HG03457 (cell line): ENCODE measurements around the gene KIF14.

ENCODE experiments used
- ATAC-seq: cut with Tn5 transposase; IDR thresholded peaks from one replicate; pipeline ENCODE4 v1.9.1; 2021; ENCODE audit warnings: moderate number of reproducible peaks; ENCODE audit not compliant: unreplicated experiment

Gene KIF14, protein sequence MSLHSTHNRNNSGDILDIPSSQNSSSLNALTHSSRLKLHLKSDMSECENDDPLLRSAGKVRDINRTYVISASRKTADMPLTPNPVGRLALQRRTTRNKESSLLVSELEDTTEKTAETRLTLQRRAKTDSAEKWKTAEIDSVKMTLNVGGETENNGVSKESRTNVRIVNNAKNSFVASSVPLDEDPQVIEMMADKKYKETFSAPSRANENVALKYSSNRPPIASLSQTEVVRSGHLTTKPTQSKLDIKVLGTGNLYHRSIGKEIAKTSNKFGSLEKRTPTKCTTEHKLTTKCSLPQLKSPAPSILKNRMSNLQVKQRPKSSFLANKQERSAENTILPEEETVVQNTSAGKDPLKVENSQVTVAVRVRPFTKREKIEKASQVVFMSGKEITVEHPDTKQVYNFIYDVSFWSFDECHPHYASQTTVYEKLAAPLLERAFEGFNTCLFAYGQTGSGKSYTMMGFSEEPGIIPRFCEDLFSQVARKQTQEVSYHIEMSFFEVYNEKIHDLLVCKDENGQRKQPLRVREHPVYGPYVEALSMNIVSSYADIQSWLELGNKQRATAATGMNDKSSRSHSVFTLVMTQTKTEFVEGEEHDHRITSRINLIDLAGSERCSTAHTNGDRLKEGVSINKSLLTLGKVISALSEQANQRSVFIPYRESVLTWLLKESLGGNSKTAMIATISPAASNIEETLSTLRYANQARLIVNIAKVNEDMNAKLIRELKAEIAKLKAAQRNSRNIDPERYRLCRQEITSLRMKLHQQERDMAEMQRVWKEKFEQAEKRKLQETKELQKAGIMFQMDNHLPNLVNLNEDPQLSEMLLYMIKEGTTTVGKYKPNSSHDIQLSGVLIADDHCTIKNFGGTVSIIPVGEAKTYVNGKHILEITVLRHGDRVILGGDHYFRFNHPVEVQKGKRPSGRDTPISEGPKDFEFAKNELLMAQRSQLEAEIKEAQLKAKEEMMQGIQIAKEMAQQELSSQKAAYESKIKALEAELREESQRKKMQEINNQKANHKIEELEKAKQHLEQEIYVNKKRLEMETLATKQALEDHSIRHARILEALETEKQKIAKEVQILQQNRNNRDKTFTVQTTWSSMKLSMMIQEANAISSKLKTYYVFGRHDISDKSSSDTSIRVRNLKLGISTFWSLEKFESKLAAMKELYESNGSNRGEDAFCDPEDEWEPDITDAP (N-terminal part only)

DNA sequence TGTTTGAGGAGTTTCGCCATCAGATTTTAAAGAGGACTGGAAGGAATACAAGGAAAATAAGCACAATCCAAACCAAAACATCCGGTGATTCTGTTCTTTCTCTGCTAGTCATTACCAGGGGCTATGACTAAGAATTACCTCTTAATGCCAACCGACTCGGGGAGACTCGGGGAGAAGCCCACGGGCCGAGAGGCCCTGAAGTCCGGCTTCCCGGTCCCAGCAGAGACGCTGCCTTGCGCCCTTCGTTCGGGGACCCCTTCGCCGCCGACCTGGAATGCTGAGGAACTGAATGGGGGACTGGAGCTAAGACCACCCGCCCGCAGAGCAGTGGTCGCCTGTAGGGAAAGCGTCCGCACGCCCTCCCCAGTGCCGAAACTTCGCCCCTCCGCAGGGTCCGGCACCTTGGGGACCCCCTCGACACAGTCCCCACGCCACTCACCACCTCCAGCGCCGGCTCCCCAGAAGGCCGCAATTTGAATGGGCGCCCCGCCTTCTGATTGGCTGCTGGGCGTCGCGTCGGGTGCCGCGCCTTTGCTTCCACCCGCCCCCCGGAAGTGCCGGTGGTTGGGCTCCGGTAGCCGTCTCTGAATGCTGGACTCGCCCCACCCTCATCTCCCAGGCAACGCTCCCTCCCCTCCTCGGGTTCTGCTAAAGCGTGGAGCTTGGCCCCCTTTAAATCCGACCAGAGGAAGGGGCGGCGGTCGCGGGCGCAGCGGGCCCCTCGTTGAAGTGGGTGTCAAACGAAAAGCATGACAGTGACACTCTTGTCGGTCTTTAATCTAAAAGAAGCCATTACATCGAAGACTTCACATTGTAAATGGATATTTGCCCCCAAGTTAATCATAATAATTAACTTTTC lies at the start of gene KIF14:
TSS of gene KIF14 (minus strand) at position 479 of the 859 bp plus-strand sequence. CDS start 2,028 bp downstream, outside the sequence.
- ATAC-seq, result peak; percentile 79

GRCh38 chr1:200669314-200670241 lies 49.0 kb upstream of the KIF14 start, which contains the start of gene DDX59:
Gene DDX59 (minus strand): TSS chr1:200669907. CDS start chr1:200666740, 3,167 bp downstream.
- ATAC-seq, result peak; percentile 77

GRCh38 chr1:200668514-200669313 lies 48.2 kb upstream of the KIF14 start:
- no peak for ATAC-seq

DNA sequence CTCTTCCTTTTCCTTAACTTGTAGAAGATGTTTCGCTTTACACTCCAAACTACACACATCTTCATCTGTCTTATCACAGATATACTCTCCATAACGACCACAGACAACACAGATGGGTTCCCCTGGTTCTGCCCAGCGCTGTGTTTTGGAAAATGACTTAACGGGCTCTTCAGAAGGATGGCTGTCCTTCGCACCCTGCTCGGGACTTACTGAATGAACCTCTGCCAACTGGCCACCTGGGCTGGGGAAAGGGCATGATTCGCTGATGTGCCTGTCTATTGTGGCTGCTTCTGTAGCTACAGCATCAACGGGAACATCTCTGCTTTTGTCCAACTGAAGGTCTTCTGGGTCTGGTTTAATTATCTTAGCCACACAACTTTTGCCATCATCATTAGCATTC lies 45.8 kb upstream of the KIF14 start:
- ATAC-seq, result no peak

DNA sequence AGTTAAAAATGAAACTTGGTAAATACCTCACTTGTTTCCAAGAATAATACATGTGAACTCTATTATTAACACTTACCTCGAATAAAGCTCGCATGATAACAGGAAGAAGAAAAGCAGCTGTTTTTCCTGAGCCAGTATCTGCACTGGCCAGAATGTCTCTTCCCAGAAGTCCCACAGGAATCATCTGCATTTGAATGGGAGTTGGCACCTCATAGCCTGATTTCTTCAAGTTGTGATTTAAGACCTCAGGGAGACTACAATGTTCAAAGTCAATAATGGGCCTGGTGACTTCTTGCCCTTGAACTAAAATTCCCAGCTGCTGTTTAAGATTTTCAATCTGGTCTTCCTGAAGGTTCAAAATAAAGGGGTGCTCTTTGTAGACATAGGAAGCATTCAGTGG lies 45.3 kb upstream of the KIF14 start:
- no peak for ATAC-seq

GRCh38 chr1:200660719-200661118 lies 40.2 kb upstream of the KIF14 start:
- ATAC-seq, result no peak

- no peak for ATAC-seq
Measured at GRCh38 chr1:200659269-200659668, 38.7 kb upstream of the KIF14 start.

DNA sequence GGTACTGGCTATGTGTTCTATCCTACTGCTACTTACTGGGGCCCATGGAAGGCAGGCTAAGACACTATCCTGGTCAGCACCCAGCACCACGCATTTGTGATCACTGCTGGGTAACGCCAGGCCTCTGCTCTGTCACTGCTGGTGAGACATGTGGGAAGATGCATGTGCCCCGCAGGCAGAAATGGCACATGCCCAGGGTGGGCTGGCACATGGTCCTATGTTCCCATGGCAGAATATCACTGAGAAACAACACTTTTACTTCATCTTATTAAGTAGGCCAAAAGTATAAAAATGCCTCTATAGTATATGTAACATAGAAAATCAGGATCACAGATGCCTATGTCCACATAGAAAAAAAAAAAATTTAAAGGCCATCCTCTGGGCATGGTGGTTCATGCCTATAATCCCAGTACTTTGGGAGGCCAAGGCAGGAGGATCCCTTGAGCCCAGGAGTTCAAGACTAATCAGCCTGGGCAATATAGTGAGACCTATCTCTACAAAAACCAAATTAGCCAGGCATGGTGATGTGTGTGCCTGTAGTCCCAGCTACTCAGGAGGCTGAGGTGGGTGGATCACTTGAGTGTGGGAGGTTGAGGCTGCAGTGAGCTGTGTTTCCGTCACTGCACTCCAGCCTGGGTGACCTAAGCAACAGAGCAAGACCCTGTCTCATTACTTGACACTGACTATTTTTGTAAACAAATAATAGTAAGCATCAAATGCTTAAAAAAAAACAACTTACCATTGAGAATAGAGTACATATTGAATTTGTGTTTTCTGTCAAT lies 37.7 kb upstream of the KIF14 start:
- ATAC-seq, result no peak

DNA sequence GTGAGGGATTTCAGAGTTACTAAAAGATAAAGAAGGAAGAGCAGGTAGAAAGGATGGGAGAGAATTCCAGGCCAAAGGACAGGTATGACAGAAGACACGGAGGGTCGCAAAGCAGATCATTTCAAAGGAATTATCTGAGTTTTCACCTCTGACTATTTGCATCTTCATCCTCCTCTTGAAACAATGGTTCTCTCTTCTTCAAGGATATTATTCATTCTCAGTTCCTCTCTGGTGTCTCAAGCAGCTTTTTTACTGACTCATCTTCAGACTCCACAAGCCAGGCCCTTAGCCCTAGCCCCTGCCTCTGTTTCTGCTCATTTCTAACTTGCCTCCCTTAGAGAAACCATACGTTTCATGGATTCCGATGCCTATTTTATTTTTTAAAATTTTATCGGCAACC lies 34.1 kb upstream of the KIF14 start:
- peak; percentile 77 for ATAC-seq

DNA sequence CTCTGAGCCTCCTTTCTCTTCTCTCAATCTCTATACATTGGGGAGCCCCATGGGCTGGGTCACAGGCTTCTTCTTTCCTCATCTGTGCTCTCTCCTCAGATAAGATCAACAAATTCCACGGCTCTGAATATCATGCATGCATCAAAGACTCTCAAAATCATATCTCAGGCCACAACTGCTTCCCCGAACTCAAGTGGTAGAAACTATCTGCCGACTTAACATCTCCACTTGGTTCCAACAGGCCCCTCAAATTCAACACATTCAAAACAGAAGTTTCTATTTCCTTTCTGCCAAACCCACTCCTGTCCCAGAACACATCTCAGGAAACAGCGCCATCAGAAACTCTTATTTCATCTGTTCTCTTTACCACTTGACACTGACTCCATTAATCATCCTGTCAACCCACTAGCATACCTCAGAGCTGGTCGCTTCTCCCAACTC lies 32.5 kb upstream of the KIF14 start:
- no peak for ATAC-seq

GRCh38 chr1:200652378-200652777 lies 31.8 kb upstream of the KIF14 start:
- ATAC-seq, result no peak

DNA sequence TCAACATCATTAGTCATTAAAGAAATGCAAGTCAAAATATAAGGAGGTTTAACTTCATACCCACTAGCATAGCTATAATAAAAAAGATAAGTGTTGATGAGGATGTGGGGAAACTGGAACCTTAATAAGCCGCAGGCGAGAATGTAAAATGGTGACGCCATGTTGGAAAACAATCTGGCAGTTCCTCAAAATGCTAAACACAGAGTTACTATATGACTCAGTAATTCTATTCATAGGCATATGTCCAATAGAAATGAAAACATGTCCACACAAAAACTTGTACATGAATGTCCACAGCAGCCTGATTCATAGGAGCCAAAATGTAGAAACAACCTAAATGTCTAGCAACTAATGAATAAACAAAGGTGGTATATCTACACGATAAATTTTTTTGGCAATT lies 26.0 kb upstream of the KIF14 start:
- ATAC-seq, result no peak

- no peak for ATAC-seq
Measured at GRCh38 chr1:200644021-200644420, 23.5 kb upstream of the KIF14 start.

GRCh38 chr1:200642481-200642880 lies 21.9 kb upstream of the KIF14 start:
- no peak for ATAC-seq

- no peak for ATAC-seq
Measured at GRCh38 chr1:200640963-200641401, 20.4 kb upstream of the KIF14 start.

- no peak for ATAC-seq
Measured at GRCh38 chr1:200640373-200640962, 19.9 kb upstream of the KIF14 start.

DNA sequence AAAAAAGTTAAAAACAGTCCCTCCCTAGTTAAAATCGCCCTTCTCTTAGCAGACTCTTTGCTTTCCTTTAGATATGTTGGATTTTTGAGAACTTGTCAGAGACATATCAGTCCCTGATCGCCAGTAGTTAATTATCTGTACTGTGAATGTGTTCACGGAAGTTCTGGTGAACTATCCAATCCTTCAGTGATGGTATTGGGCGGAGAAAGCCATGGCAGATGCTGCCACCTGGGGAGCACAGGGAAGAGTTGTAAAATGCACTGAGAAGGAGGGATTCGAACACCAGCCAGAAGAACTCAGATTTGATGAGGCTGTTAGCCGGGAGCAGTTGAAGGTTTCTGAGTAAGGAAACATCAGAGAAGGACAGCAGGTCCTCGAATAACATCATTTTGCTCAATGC lies 17.5 kb upstream of the KIF14 start:
- no peak for ATAC-seq
